ENCODE results near the gene SYT9.
A peak's percentile ranks its signal among the peaks of the same experiment; 100 is the strongest.

The SYT9 gene

DNA sequence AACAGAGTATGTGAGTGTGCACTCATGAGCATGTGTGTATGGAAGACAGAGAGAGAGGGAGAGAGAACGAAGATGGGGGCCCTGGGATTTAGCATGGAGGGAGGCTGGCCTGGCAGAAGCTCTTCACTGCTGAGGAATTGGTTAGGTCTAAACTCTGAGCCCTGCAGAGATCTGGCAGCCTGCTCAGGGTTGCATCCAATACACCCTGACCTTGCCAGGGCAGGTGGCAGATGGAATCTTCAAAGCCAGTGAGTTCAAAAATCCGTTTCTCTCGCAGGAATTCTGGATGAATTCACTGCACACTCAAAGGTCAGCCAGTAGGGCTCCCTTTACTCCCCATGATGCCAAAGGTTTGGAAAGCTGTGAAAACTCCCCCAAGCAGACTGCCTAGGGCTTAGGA lies 172.2 kb downstream of the SYT9 start:
- DNase-seq (ENCODE audit: low read depth), result no peak

- DNase-seq (ENCODE audit: low read depth), result no peak
These were observed 176.0 kb downstream of the SYT9 start for GRCh38 chr11:7427733-7428132.

- DNase-seq (ENCODE audit: low read depth), result no peak
These were observed 176.5 kb downstream of the SYT9 start for GRCh38 chr11:7428196-7428595.

DNA sequence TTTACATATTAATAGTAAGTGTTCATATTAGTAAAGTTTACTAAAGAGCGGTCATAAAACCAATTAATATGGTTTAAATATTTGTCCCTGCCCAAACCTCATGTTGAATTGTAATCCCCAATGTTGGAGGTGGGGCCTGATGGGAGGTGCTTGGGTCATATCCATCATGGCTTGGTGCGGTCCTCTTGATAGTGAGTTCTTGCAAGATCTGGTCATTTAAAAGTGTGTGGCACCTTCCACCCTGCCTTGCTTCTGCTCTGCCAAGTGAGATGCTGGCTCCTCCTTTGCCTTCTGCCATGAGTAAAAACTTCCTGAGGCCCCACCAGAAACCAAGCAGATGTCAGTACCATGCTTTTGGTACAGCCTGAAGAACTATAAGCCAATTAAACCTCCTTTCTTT lies 178.8 kb downstream of the SYT9 start:
- DNase-seq (ENCODE audit: low read depth), result no peak

- no peak for DNase-seq (ENCODE audit: low read depth)
These were observed 183.5 kb downstream of the SYT9 start for GRCh38 chr11:7435176-7435575.

DNA sequence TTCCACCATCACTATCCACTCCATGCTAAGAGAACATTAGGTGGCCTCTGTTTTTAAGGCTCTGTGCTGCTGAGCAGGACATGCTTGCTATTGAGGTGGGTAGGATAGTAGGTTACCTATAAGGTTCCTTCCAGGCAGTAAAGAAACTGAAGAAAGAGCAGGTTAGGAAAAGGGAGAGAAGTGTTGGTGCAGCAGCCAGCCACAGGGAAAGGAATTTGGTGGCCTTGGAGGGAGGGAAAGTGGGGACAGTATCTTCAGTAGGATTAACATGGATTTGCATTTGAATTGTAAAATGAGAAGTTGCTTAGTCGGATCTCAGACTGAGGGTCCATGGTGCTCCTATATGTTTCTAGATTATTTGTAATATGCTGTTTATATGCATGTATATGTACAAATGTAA lies 184.4 kb downstream of the SYT9 start:
- no peak for DNase-seq (ENCODE audit: low read depth)

GRCh38 chr11:7436657-7437056 lies 185.0 kb downstream of the SYT9 start:
- no peak for DNase-seq (ENCODE audit: low read depth)

DNA sequence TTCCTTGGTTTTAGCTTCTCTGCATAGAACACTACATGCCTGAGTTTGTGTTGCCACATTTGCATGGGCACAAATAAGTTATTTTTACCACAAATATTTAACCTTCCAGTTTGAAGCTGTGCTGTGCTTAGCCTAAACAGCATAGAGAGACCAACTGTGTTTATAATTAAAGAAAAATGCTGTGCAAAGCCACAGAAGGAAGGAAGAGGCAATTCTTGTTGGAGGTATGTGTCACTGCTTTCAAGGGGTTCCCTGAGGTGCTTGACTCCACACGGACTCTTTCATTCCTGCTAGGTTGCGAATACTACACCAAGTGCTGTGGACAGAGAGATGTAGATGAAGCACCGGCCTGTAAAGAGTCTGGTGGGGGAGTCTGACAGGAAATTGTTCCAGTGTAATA lies 186.0 kb downstream of the SYT9 start:
- DNase-seq (ENCODE audit: low read depth), result no peak

GRCh38 chr11:7439746-7440320 lies 188.1 kb downstream of the SYT9 start:
- no peak for DNase-seq (ENCODE audit: low read depth)

DNA sequence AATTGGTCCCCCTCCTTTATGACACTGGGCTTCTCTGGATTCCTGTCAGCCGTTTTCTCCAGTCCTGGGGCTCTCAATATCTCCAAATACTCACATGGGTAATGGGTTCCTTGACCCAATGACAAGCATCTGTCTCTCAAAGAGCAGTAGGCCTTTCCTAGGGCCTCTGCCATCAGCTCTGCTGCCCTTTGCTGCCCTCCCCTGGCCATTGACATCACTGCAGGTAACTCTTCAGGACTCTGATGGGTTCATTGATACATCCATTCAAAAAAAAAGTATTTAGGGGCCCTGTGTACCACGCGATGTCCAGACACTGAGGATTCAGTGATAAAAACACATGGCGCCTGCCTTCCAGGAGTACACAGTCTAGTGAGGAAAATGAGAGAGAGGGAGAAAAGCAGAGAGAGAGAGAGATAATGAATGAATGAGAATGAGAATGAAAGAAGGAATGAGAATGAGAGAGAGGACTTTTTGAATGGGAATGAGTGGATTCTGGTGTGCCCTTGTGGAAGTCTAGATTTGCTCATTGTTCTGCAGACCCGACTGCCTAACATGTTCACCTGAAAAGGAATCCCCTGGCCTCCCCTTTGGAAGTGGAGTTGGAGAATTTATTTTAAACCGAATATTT lies 191.0 kb downstream of the SYT9 start:
- DNase-seq (ENCODE audit: low read depth), result peak; percentile 41

DNA sequence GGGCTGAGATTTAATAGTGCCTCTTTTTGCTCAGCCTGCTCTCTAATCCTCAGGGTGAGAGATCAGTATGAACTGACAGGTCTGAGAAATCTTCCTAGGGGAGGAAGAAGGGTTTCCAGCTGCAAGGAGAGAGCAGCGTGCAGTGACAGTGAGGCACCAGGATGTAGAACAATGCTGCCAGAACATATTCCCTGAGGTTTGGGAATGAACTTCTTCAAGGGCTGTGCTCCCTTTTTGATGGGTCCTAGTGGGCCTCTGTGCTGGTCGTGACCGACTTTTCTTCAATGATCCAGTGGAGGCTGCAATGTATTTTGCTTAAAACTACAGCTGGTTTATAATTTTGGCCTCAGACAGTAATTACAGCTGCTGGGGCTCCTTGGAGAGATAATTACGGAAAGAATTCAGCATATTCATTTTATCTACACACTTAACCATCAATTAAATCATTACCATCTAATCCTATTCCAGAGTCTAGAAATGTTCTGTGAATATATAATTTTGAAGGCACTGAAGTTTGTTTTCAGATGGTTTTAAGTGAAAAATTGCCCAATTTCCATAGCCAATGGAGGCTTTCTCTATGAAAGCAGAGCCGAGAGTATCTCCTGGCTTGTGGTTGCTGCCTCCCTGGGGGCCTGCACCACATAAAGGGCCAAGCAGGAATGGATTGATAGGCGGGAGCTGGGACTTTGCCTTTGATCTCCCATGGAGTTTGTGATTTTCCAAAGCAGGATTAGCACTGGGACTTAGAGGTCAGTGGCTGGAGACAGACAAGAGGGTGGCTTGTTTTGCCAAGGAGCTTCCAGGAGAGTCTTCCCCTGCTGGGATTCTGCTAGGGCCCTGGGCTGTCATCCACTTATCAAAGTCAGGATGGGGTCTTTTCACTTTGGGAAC lies 192.6 kb downstream of the SYT9 start:
- DNase-seq (ENCODE audit: low read depth), result no peak

- DNase-seq (ENCODE audit: low read depth), result no peak
These were observed 193.9 kb downstream of the SYT9 start for GRCh38 chr11:7445564-7445963.

- DNase-seq (ENCODE audit: low read depth), result no peak
These were observed 196.5 kb downstream of the SYT9 start for GRCh38 chr11:7448201-7448600.

DNA sequence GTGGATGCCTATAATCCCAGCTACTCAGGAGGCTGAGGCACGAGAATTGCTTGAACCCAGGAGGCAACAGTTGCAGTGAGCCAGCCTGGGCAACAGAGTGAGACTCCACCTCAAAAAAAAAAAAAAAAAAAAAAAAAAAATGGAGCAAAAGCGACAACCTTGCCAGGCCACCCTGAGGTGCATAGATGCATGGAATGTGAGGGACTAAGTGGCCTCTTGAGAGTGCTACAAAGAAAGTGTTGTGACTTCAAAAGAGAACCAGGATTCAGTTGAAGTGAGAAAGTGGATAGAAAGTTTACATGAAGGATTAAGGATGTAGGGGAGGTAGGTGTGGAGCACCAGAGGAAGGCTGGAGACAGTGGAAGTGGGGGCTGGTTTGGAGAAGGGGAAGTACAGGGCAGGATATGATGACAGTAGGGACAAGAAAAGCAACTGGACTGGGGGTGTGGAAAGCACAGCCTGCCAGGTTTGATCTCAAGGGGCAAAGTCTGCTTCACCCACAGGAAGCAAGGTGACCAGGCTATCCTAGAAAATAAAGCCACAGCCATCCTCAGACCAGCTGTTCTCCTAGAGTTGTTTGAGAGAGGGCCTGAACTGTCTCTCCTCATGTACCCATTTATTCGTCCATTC lies 197.6 kb downstream of the SYT9 start:
- no peak for DNase-seq (ENCODE audit: low read depth)

- DNase-seq (ENCODE audit: low read depth), result no peak
These were observed 198.1 kb downstream of the SYT9 start for GRCh38 chr11:7449841-7450214.

DNA sequence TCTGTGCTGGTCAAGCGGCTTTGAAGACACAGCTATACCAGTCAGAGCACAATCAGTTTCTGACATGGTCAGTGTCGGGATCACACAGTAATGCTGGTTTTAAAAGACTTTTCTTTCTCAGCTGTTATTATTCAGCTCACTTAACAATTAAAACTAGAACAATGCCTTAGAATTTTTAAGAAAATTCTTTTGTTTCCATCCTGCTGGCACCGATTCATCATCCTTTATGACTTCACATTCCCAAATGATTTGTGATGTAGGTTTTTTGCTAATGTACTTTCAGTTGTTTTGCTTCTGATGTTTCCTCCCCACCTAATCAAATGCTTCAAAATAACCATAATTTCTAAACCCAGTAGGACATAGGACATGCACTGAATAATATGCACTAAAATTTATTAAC lies 199.1 kb downstream of the SYT9 start:
- DNase-seq (ENCODE audit: low read depth), result no peak

DNA sequence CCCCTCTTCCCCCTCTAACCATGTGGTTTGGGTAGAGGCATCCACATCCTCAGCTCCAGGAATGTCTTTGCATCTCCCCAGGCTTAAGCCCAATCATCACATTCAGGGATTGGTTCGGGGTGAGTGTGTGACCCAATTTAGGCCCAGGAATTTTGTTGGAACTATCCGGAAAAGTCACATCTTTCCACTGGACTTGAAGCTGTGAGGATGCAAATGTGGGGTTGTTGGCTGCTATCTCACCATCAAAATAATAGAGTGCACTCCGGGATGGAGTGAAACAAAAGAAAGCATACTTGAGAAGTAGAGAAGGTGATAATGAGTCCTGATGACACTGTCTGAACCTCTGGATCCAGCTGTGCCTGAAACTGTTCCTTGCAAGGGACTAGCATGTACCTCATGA lies 199.8 kb downstream of the SYT9 start:
- no peak for DNase-seq (ENCODE audit: low read depth)

DNA sequence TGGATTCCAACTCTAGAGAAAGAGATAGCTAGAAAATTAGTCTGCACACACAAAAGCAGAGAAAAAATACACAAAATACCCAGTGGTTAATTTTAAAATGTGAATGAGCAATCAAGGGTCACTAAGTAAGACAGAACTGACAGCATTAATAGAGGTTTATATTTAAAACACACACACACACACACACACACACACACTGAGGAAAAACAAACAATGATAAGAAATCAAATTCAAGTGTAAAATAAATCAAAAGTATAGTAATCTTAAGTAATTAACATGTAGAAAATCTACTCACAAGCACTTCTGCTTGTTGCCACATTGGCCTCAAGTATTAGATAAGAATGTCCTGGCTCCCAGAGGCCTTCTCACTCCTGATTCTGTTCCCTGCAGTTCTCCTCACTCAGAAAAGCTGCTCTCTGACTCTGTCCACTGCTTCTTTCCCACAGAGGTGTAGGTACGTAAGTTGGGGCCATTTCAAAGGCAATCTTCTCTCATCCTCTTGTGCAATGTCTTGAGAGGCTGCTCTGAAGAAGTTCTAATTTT lies 200.3 kb downstream of the SYT9 start:
- no peak for DNase-seq (ENCODE audit: low read depth)

DNA sequence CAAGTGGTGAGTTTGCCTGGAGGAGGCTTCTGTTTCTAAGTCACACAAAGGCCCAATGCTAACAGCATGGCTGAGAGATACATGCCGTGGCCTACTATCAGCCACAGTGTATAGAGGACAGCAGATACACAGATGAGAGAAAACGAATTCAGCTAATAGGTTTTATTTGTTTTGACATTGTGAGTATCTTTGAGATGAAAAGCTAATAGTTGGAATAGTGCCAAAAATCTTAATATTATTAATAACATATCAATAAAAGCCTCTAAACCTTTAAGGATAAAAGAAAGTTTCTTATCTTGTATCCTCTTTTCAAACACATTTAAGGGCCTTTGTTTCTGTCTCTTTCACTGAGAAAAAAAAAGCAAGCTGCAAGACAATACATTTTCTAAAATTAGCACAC lies 203.2 kb downstream of the SYT9 start:
- no peak for DNase-seq (ENCODE audit: low read depth)

DNA sequence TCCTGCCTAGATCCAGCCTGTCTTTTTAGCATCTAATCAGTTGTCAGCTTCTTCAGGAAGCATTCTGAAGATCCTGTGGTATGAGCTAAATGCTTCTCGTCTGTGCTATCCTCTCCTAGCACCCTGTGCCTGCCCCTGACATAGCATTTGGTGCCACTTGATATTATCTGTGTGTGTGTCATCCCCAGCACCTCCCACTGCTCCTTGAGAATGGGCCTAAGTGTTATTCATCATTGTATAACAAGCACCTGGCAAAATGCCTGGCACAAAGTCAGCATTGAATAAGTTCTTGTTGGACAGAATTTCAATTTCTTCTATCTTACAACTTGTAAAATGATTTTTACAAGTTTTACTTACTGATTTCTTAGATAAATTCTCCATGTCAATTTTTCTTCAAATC lies 205.5 kb downstream of the SYT9 start:
- DNase-seq (ENCODE audit: low read depth), result peak; percentile 12

DNA sequence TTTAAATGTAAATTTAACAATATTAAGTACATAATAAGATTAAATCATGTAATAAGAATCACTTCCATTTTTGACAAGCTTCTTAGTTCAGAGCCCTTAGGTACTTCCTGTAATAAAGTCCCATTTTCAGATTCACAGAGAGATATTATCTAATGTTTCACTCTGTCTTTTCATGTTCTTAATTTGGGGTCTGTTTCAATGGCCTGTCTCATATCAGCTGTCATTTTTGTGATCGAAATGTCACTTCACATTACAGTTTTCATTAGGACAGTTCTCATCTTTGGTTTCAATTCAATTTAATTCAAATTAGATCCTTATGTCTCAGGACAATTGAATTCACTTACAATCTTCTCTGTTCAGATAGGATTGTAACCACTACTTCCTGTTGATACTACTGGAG lies 211.0 kb downstream of the SYT9 start:
- DNase-seq (ENCODE audit: low read depth), result no peak

DNA sequence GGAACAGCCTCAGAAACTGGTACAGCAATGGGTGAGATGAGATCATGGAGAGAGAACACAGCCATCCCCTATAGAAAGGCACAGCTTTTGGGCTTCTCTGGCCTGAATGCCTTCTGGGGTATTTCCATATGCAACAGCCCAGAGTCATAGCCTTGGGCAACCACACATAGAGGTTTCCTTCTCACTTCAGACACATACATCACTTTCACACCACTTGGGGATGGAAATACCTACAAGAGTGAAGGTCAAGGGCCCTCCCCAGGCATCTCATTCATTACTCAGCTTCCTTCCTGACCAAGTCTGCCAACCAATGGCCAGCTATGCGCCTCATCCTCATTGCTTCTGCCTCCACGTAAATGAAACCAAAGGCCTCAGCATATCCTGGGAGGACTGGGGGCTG lies 215.9 kb downstream of the SYT9 start:
- DNase-seq (ENCODE audit: low read depth), result no peak
